AG08396 (cell line): ENCODE results near the gene SIAH1.
"Not testable (repeated sequence)": the region's sequence is repeated elsewhere in the genome, so short reads cannot be mapped to it uniquely, and the experiment has no call there.

Source experiments
- DNase-seq: peaks from one replicate; pipeline ENCODE4 v3.0.0; 2012; ENCODE audit warnings: low spot score, mixed read lengths

The SIAH1 gene

GRCh38 chr16:48332978-48333377 lies 52.2 kb downstream of the SIAH1 start:
- DNase-seq, result no peak

- no peak for DNase-seq
Observed at GRCh38 chr16:48330841-48331192, 54.4 kb downstream of the SIAH1 start.

GRCh38 chr16:48330189-48330840 lies 54.9 kb downstream of the SIAH1 start:
- DNase-seq, result peak; percentile 35

GRCh38 chr16:48329138-48329537 lies 56.1 kb downstream of the SIAH1 start:
- no peak for DNase-seq

GRCh38 chr16:48326915-48327314 lies 58.3 kb downstream of the SIAH1 start:
- DNase-seq, result no peak

- DNase-seq, result peak; percentile 8
Observed at GRCh38 chr16:48323783-48324775, 61.1 kb downstream of the SIAH1 start.

GRCh38 chr16:48321317-48322036 lies 63.7 kb downstream of the SIAH1 start:
- peak; percentile 15 for DNase-seq

GRCh38 chr16:48318630-48319029 lies 66.6 kb downstream of the SIAH1 start:
- no peak for DNase-seq

GRCh38 chr16:48317614-48318315 lies 67.4 kb downstream of the SIAH1 start:
- peak; percentile 9 for DNase-seq

GRCh38 chr16:48317026-48317425 lies 68.2 kb downstream of the SIAH1 start:
- DNase-seq, result no peak

GRCh38 chr16:48313905-48314304 lies 71.3 kb downstream of the SIAH1 start:
- DNase-seq, result not testable (repeated sequence)

- DNase-seq, result no peak
Observed at GRCh38 chr16:48310908-48311641, 74.1 kb downstream of the SIAH1 start.
